NB4 (cell line): Measurements from ENCODE around the gene NHLRC4.

ENCODE experiments used
- TF ChIP-seq, protein P1 (sequence below): IDR thresholded peaks from 2 replicates; pipeline ENCODE4 v1.6.1; 2011; ENCODE audit warnings: low read depth, low read length
- TF ChIP-seq, protein P2 (sequence below): IDR thresholded peaks from one replicate; pipeline ENCODE4 v1.5.1; 2012; ENCODE audit warnings: low read depth, low read length

DNA sequence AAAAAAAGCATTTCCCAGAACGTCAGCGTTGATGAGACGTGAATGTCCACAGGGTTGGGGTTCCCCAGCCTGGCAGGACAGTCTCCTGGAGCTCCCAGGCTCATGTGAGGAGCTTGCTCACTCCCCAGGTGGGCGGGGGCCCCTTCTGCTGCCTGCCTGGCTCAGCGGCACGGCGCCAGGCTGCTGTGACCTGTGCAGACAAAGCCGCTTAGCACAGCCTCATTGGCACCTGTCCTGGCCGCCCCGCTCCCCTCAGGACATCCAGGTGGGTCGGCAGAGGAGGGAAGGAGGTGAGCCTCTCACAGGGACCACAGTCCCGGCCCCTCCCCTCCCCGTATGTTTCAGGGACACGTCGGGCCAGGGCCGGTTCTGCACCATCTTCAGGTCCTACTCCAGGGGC, 51.0 kb downstream of the NHLRC4 start:
- TF ChIP-seq, protein P1, sequence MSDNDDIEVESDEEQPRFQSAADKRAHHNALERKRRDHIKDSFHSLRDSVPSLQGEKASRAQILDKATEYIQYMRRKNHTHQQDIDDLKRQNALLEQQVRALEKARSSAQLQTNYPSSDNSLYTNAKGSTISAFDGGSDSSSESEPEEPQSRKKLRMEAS = no peak
- TF ChIP-seq, protein P2, sequence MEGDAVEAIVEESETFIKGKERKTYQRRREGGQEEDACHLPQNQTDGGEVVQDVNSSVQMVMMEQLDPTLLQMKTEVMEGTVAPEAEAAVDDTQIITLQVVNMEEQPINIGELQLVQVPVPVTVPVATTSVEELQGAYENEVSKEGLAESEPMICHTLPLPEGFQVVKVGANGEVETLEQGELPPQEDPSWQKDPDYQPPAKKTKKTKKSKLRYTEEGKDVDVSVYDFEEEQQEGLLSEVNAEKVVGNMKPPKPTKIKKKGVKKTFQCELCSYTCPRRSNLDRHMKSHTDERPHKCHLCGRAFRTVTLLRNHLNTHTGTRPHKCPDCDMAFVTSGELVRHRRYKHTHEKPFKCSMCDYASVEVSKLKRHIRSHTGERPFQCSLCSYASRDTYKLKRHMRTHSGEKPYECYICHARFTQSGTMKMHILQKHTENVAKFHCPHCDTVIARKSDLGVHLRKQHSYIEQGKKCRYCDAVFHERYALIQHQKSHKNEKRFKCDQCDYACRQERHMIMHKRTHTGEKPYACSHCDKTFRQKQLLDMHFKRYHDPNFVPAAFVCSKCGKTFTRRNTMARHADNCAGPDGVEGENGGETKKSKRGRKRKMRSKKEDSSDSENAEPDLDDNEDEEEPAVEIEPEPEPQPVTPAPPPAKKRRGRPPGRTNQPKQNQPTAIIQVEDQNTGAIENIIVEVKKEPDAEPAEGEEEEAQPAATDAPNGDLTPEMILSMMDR = no peak
